ENCODE measurements around the gene SEC22A.

SEC22A gene

GRCh38 chr3:123201557-123202427 is at the start of gene SEC22A:
SEC22A (plus strand) TSS chr3:123201943; CDS start chr3:123209218, 7,275 bp downstream.
- peak; percentile 90 for DNase-seq

- DNase-seq, result peak; percentile 55
These were observed 49.1 kb upstream of the SEC22A start for GRCh38 chr3:123152687-123153086.

- DNase-seq, result peak; percentile 21
These were observed 48.4 kb upstream of the SEC22A start for GRCh38 chr3:123153125-123154019.

- peak; percentile 48 for DNase-seq
These were observed 47.4 kb upstream of the SEC22A start for GRCh38 chr3:123154020-123154985.

GRCh38 chr3:123155471-123156011 is 46.2 kb upstream of the SEC22A start:
- DNase-seq, result no peak

- no peak for DNase-seq
These were observed 45.3 kb upstream of the SEC22A start for GRCh38 chr3:123156276-123156995.

- no peak for DNase-seq
These were observed 44.5 kb upstream of the SEC22A start for GRCh38 chr3:123157209-123157597.

GRCh38 chr3:123157598-123158287 is 44.0 kb upstream of the SEC22A start:
- no peak for DNase-seq

GRCh38 chr3:123158330-123158729 is 43.4 kb upstream of the SEC22A start:
- DNase-seq, result no peak

GRCh38 chr3:123158899-123159390 is 42.8 kb upstream of the SEC22A start:
- DNase-seq, result no peak

GRCh38 chr3:123159926-123160635 is 41.7 kb upstream of the SEC22A start:
- no peak for DNase-seq

- no peak for DNase-seq
These were observed 40.6 kb upstream of the SEC22A start for GRCh38 chr3:123161167-123161566.

GRCh38 chr3:123163141-123163540 is 38.6 kb upstream of the SEC22A start:
- no peak for DNase-seq

- no peak for DNase-seq
These were observed 36.6 kb upstream of the SEC22A start for GRCh38 chr3:123165163-123165562.

GRCh38 chr3:123167686-123168085 is 34.1 kb upstream of the SEC22A start:
- no peak for DNase-seq

- no peak for DNase-seq
These were observed 33.6 kb upstream of the SEC22A start for GRCh38 chr3:123168122-123168521.

GRCh38 chr3:123168605-123169004 is 33.1 kb upstream of the SEC22A start:
- DNase-seq, result no peak

GRCh38 chr3:123169492-123169929 is 32.2 kb upstream of the SEC22A start:
- no peak for DNase-seq

- no peak for DNase-seq
These were observed 31.8 kb upstream of the SEC22A start for GRCh38 chr3:123169930-123170329.

GRCh38 chr3:123180791-123181190 is 21.0 kb upstream of the SEC22A start:
- DNase-seq, result no peak

Data from suppressor macrophage treated with lipopolysaccharide for 4 hours (primary cell).